IMR-90 (cell line): ENCODE measurements around the gene ST7. TPM values are rescaled to one million over a fixed set of nuclear protein-coding genes. Genes with fewer than 3 reads are reported as not detected.

Experiments
- ATAC-seq: fragments of 200-7000 bp; cut with Tn5 transposase; 2 replicates; pipeline ENCODE4 v1.9.1; 2020; ENCODE audit warnings: low read depth, mild to moderate bottlenecking, moderate library complexity
- BruUV-seq: library from RNA; stranded (reverse); fragments of 400-500 nt; replicated peaks from 2 replicates; lab custom pipeline; 2021; lab: Mats Ljungman, UMichigan
- CTCF ChIA-PET: fragments of 300-600 bp; formaldehyde crosslinking; extraction: SDS; loops from one replicate; lab custom pipeline; 2021; ENCODE audit warnings: antibody characterized with exemption; lab: Yijun Ruan, JAX
- POLR2A ChIA-PET: fragments of 300-600 bp; sonication (Branson Sonifier 250); formaldehyde crosslinking; loops from one replicate; lab custom pipeline; 2022; ENCODE audit warnings: antibody characterized with exemption; ENCODE audit not compliant: unreplicated experiment; lab: Charles Lee
- DNase-seq: peaks from one replicate; pipeline ENCODE4 v3.0.0; 2013
- H2AFZ ChIP-seq: replicated peaks from 2 replicates; pipeline ENCODE3; 2013; ENCODE audit warnings: low read length, mild to moderate bottlenecking; ENCODE audit not compliant: poor library complexity
- H2AK5ac ChIP-seq: 2 replicates; pipeline ENCODE4 v1.6.1; 2013; ENCODE audit warnings: low read depth, low read length, inconsistent platforms
- H2AK9ac ChIP-seq: replicated peaks from 2 replicates; pipeline ENCODE3; 2013; ENCODE audit warnings: mild to moderate bottlenecking, low read depth, low read length, moderate library complexity; ENCODE audit not compliant: poor library complexity
- H2BK120ac ChIP-seq: 2 replicates; pipeline ENCODE4 v1.6.1; 2013; ENCODE audit warnings: low read depth, low read length, inconsistent platforms
- H2BK15ac ChIP-seq: 3 replicates; pipeline ENCODE4 v1.6.1; 2013; ENCODE audit warnings: low read depth, low read length, inconsistent platforms
- H2BK20ac ChIP-seq: 2 replicates; pipeline ENCODE4 v1.6.1; 2013; ENCODE audit warnings: low read depth, mild to moderate bottlenecking, inconsistent platforms, low read length, moderate library complexity
- H2BK5ac ChIP-seq: 2 replicates; pipeline ENCODE4 v1.6.1; 2013; ENCODE audit warnings: mild to moderate bottlenecking, low read depth, low read length, inconsistent platforms; ENCODE audit not compliant: poor library complexity, severe bottlenecking
- H3K14ac ChIP-seq: replicated peaks from 2 replicates; pipeline ENCODE4 v1.6.1; 2013; ENCODE audit warnings: low read depth, low read length, inconsistent platforms
- H3K18ac ChIP-seq: 2 replicates; pipeline ENCODE4 v1.6.1; 2013; ENCODE audit warnings: low read depth, low read length, control low read depth
- H3K23ac ChIP-seq: 2 replicates; pipeline ENCODE4 v1.6.1; 2013; ENCODE audit warnings: low read depth, low read length, inconsistent platforms
- H3K27ac ChIP-seq: 2 replicates; pipeline ENCODE4 v1.5.1; 2013; ENCODE audit warnings: mild to moderate bottlenecking, control low read depth, low read length; ENCODE audit not compliant: insufficient read depth
- H3K27me3 ChIP-seq: 2 replicates; pipeline ENCODE4 v1.6.1; 2013; ENCODE audit warnings: low read length; ENCODE audit not compliant: control insufficient read depth, insufficient read depth
- H3K36me3 ChIP-seq: 2 replicates; pipeline ENCODE4 v1.6.1; 2013; ENCODE audit warnings: low read length, mixed read lengths; ENCODE audit not compliant: control insufficient read depth, insufficient read depth
- H3K4ac ChIP-seq: 2 replicates; pipeline ENCODE4 v1.6.1; 2013; ENCODE audit warnings: low read depth, low read length, inconsistent platforms
- H3K4me1 ChIP-seq: 2 replicates; pipeline ENCODE4 v1.6.1; 2013; ENCODE audit warnings: low read length, mixed read lengths; ENCODE audit not compliant: control insufficient read depth, insufficient read depth
- H3K4me2 ChIP-seq: 2 replicates; pipeline ENCODE4 v1.6.1; 2013; ENCODE audit warnings: low read depth, mild to moderate bottlenecking, control low read depth, low read length, moderate library complexity
- H3K4me3 ChIP-seq: 2 replicates; pipeline ENCODE4 v1.5.1; 2013; ENCODE audit warnings: low read depth, mild to moderate bottlenecking, control low read depth, low read length, moderate library complexity; ENCODE audit not compliant: insufficient read depth
- H3K56ac ChIP-seq: 2 replicates; pipeline ENCODE4 v1.6.1; 2013; ENCODE audit warnings: low read length, inconsistent platforms; ENCODE audit not compliant: insufficient read depth; ENCODE audit errors: extremely low read depth
- H3K79me1 ChIP-seq, 2 experiments: 2 replicates each; pipeline ENCODE4 v1.6.1; 2013; ENCODE audit warnings: low read length in 2 of 2, inconsistent platforms in 1 of 2, low read depth in 1 of 2
- H3K9ac ChIP-seq: 2 replicates; pipeline ENCODE4 v1.6.1; 2013; ENCODE audit warnings: low read depth, low read length, control low read depth
- H3K9me1 ChIP-seq: 2 replicates; pipeline ENCODE4 v1.6.1; 2013; ENCODE audit warnings: low read length, inconsistent platforms; ENCODE audit not compliant: insufficient read depth
- H3K9me3 ChIP-seq: 2 replicates; pipeline ENCODE4 v1.6.1; 2013; ENCODE audit warnings: low read length; ENCODE audit not compliant: control insufficient read depth, insufficient read depth
- H4K20me1 ChIP-seq: 2 replicates; pipeline ENCODE4 v1.6.1; 2013; ENCODE audit warnings: low read length, inconsistent platforms; ENCODE audit not compliant: insufficient read depth
- H4K5ac ChIP-seq: 2 replicates; pipeline ENCODE4 v1.6.1; 2013; ENCODE audit warnings: mild to moderate bottlenecking, low read depth, low read length, control low read depth
- H4K8ac ChIP-seq, 2 experiments: 2 replicates each; pipeline ENCODE4 v1.6.1; 2013; ENCODE audit warnings: low read depth in 2 of 2, low read length in 2 of 2, control low read depth in 1 of 2, inconsistent platforms in 1 of 2
- H4K91ac ChIP-seq: 2 replicates; pipeline ENCODE4 v1.6.1; 2013; ENCODE audit warnings: low read depth, low read length, inconsistent platforms; ENCODE audit not compliant: insufficient read depth
- CEBPB ChIP-seq: IDR thresholded peaks from 2 replicates; pipeline ENCODE4 v1.6.1; 2012; ENCODE audit warnings: low read depth, low read length, improper control_type of control experiment
- CHD1 ChIP-seq: IDR thresholded peaks from 2 replicates; pipeline ENCODE4 v1.6.1; 2012; ENCODE audit warnings: low read depth, low read length, improper control_type of control experiment
- CTCF ChIP-seq: conservative IDR thresholded peaks from 2 replicates; pipeline ENCODE4 v1.5.1; 2012; ENCODE audit warnings: mild to moderate bottlenecking, low read depth, low read length, improper control_type of control experiment
- MAZ ChIP-seq: IDR thresholded peaks from 2 replicates; pipeline ENCODE4 v1.6.1; 2012; ENCODE audit warnings: low read depth, mild to moderate bottlenecking, low read length, improper control_type of control experiment, moderate library complexity, borderline replicate concordance
- MXI1 ChIP-seq: IDR thresholded peaks from 2 replicates; pipeline ENCODE4 v1.6.1; 2012; ENCODE audit warnings: low read depth, mild to moderate bottlenecking, low read length, moderate library complexity, borderline replicate concordance
- NFE2L2 ChIP-seq: fragments of 150-350 bp; IDR thresholded peaks from 2 replicates; pipeline ENCODE4 v1.6.1; 2016; ENCODE audit warnings: low read depth, mild to moderate bottlenecking, low read length
- RAD21 ChIP-seq: IDR thresholded peaks from 2 replicates; pipeline ENCODE4 v1.6.1; 2012; ENCODE audit warnings: low read length, improper control_type of control experiment
- RFX5 ChIP-seq: IDR thresholded peaks from 2 replicates; pipeline ENCODE4 v1.8.0; 2012; ENCODE audit warnings: low read depth, mild to moderate bottlenecking, low read length, moderate library complexity
- SMC3 ChIP-seq: fragments of 150-350 bp; IDR thresholded peaks from 2 replicates; pipeline ENCODE4 v1.6.1; 2016; ENCODE audit warnings: low read depth, mild to moderate bottlenecking, antibody characterized with exemption, low read length, moderate library complexity
- USF2 ChIP-seq: fragments of 150-350 bp; IDR thresholded peaks from 2 replicates; pipeline ENCODE4 v1.6.1; 2017; ENCODE audit warnings: mild to moderate bottlenecking, antibody characterized with exemption, low read length, low read depth
- WGBS, 2 experiments: methylation state at CpG; one replicate each; pipeline versions ENCODE4 v1.1.5 to v1.1.7; 2013; ENCODE audit warnings: missing lambda C conversion rate in 2 of 2; ENCODE audit not compliant: insufficient read length in 1 of 2; ENCODE audit errors: extremely low coverage in 2 of 2; 5-methylcytosine and 5-hydroxymethylcytosine counted together
- dilution Hi-C: fragments of 300-500 bp; cut with HindIII; formaldehyde crosslinking; loops from one replicate; pipeline ENCODE4 v1.14.3; 2018; ENCODE audit warnings: low sequenced_read_pairs; ENCODE audit not compliant: unreplicated experiment
- in situ Hi-C: fragments of 300-500 bp; cut with MboI; formaldehyde crosslinking; loops from 3 replicates; pipeline ENCODE4 v1.14.3; 2019; ENCODE audit warnings: low sequenced_read_pairs, inconsistent platforms, mixed read lengths
- intact Hi-C: fragments of 100-400 bp; cut with micrococcal nuclease; formaldehyde crosslinking; loops from 2 replicates; pipeline ENCODE4 v1.10.0; 2022
- polyA plus RNA-seq, 3 experiments: library from polyadenylated mRNA; depleted of rRNA; stranded (reverse); fragments of >200 nt; gene quantifications; 2 replicates each; pipeline ENCODE4 v1.2.3, GENCODE V29; 2012; ENCODE audit warnings: low replicate concordance in 1 of 3
- total RNA-seq: library from RNA; depleted of rRNA; stranded (reverse); fragments of >200 nt; gene quantifications from 2 replicates; pipeline ENCODE4 v1.2.3, GENCODE V29; 2012

Gene ST7
- total and polyA plus RNA-seq, 2 of the 4 experiments (the other 2 are of a cell fraction), result 18.6 to 26.0 TPM

- TF ChIP-seq MXI1, result no peak
- TF ChIP-seq NFE2L2, result no peak
- TF ChIP-seq CEBPB, result no peak
- no peak for TF ChIP-seq RAD21
- no peak for TF ChIP-seq CTCF
- no peak for TF ChIP-seq RFX5
- TF ChIP-seq MAZ, result no peak
- no peak for TF ChIP-seq CHD1
- no peak for TF ChIP-seq SMC3
- TF ChIP-seq USF2, result no peak
- Histone ChIP-seq H3K9me3 (no peaks in the 10 kb centered on the region), H2AK5ac (no peak overlapping the region), H2BK120ac (no peak overlapping the region), H3K9me1 (peaks cover 6% of the 10 kb centered on the region; the same call in 1 of the 2 replicates), H3K27me3 (no peaks in the 10 kb centered on the region), H3K23ac (no peak overlapping the region; the same call in 1 of the 2 replicates), H3K4me3 (no peak overlapping the region), H2AK9ac (no peak overlapping the region), H4K5ac (no peak overlapping the region), H2BK20ac (no peak overlapping the region), H3K79me1 (peaks cover 24 to 29% of the 10 kb centered on the region in 2 experiments), H3K27ac (no peak overlapping the region), H2BK15ac (no peak overlapping the region), H2BK5ac (no peak overlapping the region), H4K8ac (no peak overlapping the region), H3K4me1 (peaks cover 7% of the 10 kb centered on the region), H4K91ac (no peak overlapping the region), H3K4me2 (no peak overlapping the region), H3K36me3 (no peaks in the 10 kb centered on the region), H3K4ac (no peak overlapping the region), H3K9ac (no peak overlapping the region), H3K14ac (no peak overlapping the region; the same call in 1 of the 2 replicates), H3K18ac (no peak overlapping the region; the same call in 1 of the 2 replicates), H3K56ac (no peak overlapping the region), H2AFZ (no peak overlapping the region), H4K20me1 (no peaks in the 10 kb centered on the region)
- in situ Hi-C loops, result no loop called here
- ATAC-seq (no peak), DNase-seq (no peak)
- no TSS peak for BruUV-seq
- intact Hi-C loops, result no loop called here
- WGBS, 2 experiments, result 88% methylated on average over 2 of the region's 3 CpGs; no CpG with 5 or more reads in 1 of the 2 experiments
- dilution Hi-C loops, result no loop called here
- POLR2A ChIA-PET, result no interaction called here
- CTCF ChIA-PET, result interaction anchor here (0.7 kb wide), 1 partner anchor 77 kb away, joined by 7 read pairs; no protein-coding TSS in a partner anchor
These were observed 112.4 kb downstream of the ST7 start for GRCh38 chr7:117065571-117066150.
